Left lung (tissue), 10 donors: ENCODE results near the gene PIK3AP1. TPM values are rescaled to one million over a fixed set of nuclear protein-coding genes. Genes with fewer than 3 reads are reported as not detected.

ENCODE experiments used
- ATAC-seq: fragments of 200-7000 bp; cut with Tn5 transposase; one replicate; pipeline ENCODE4 v1.9.1; 2020; ENCODE audit warnings: moderate library complexity
- DNase-seq, 4 donors: peaks; one replicate each; pipeline ENCODE4 v3.0.0-alpha.2; 2013 to 2020
- H3K27ac ChIP-seq, 2 donors: fragments of 200-600 bp; sonication (generic) in 1 of 2; one replicate each; pipeline versions ENCODE4 v1.5.0 to v1.8.0; 2020 to 2021
- H3K27me3 ChIP-seq, 2 donors: fragments of 200-600 bp; sonication (generic) in 1 of 2; one replicate each; pipeline versions ENCODE4 v1.5.0 to v1.8.0; 2020 to 2021
- H3K36me3 ChIP-seq, 2 donors: fragments of 200-600 bp; sonication (generic) in 1 of 2; one replicate each; pipeline versions ENCODE4 v1.5.0 to v1.8.0; 2020 to 2021
- H3K4me1 ChIP-seq, 2 donors: fragments of 200-600 bp; one replicate each; pipeline ENCODE4 v1.8.0; 2021
- H3K4me3 ChIP-seq, 2 donors: fragments of 200-600 bp; sonication (generic) in 1 of 2; one replicate each; pipeline versions ENCODE4 v1.5.0 to v1.8.0; 2020 to 2021; ENCODE audit warnings: mild to moderate bottlenecking in 1 of 2
- H3K9me3 ChIP-seq, 2 donors: fragments of 200-600 bp; sonication (generic) in 1 of 2; one replicate each; pipeline versions ENCODE4 v1.5.0 to v1.8.0; 2020 to 2021
- CTCF ChIP-seq, 2 donors: fragments of 200-600 bp; sonication (generic) in 1 of 2; IDR thresholded peaks; one replicate each; pipeline versions ENCODE4 v1.5.0 to v1.8.0; 2021; ENCODE audit warnings: antibody characterized with exemption in 2 of 2
- intact Hi-C, 2 donors: fragments of 100-400 bp; cut with DNase I; formaldehyde crosslinking; loops; one replicate each; pipeline versions ENCODE4 v1.11.2 to v1.14.2; 2022
- polyA plus RNA-seq, 6 donors: library from polyadenylated mRNA; unstranded; fragments of 120-200 nt; gene quantifications; one replicate each; pipeline ENCODE4 v1.2.1, GENCODE V29; 2013; ENCODE audit not compliant: insufficient read length in 6 of 6
- total RNA-seq, 2 donors: library from RNA; stranded (reverse); fragmentation: NEBNext Ultra II Directional; extraction: Animal tissue kit (Norgen Biotek cat#: 25700); gene quantifications; one replicate each; pipeline ENCODE4 v1.2.1, GENCODE V29; 2021
- donor health status: DM: no; HTN: yes; CAD: no.
- donor health status: DM: no; HTN: no; CAD: no.

The PIK3AP1 gene
- total and polyA plus RNA-seq, 8 donors = 2.3 to 91.3 (median 3.6) TPM

- ATAC-seq (peak; percentile 79), DNase-seq (peak in 1 of 4 donors; percentile 5)
- Histone ChIP-seq H3K4me1 (peaks cover 0 to 92% of the 10 kb centered on the region in 2 donors), H3K27me3 (no peaks in the 10 kb centered on the region), H3K27ac (peak overlapping the region in 1 of 2 donors; percentile 86), H3K4me3 (no peak overlapping the region), H3K36me3 (peaks cover 0 to 22% of the 10 kb centered on the region in 2 donors), H3K9me3 (no peaks in the 10 kb centered on the region)
- intact Hi-C loops = no loop called here
- no peak for TF ChIP-seq CTCF (IDR thresholded peaks at IDR 0.05)
Measured at GRCh38 chr10:96708456-96708855, 11.9 kb downstream of the PIK3AP1 start.

- peaks cover 0 to 90% of the 10 kb centered on the region in 2 donors for H3K4me1 ChIP-seq
- intact Hi-C loops = no loop called here
- H3K27me3 ChIP-seq = no peaks in the 10 kb centered on the region
- DNase-seq (no peak), ATAC-seq (no peak)
- TF ChIP-seq CTCF (IDR thresholded peaks at IDR 0.05) = no peak
- peak overlapping the region in 1 of 2 donors; percentile 16 for H3K27ac ChIP-seq
- H3K9me3 ChIP-seq = no peaks in the 10 kb centered on the region
- no peak overlapping the region for H3K4me3 ChIP-seq
- peaks cover 0 to 22% of the 10 kb centered on the region in 2 donors for H3K36me3 ChIP-seq
Measured at GRCh38 chr10:96706331-96706853, 13.9 kb downstream of the PIK3AP1 start.

- H3K4me3 ChIP-seq = no peak overlapping the region
- peaks cover 0 to 90% of the 10 kb centered on the region in 2 donors for H3K4me1 ChIP-seq
- H3K27me3 ChIP-seq = no peaks in the 10 kb centered on the region
- H3K27ac ChIP-seq = peak overlapping the region in 1 of 2 donors; percentile 16
- H3K36me3 ChIP-seq = peaks cover 0 to 22% of the 10 kb centered on the region in 2 donors
- TF ChIP-seq CTCF (IDR thresholded peaks at IDR 0.05) = no peak
- DNase-seq (no peak), ATAC-seq (no peak)
- H3K9me3 ChIP-seq = no peaks in the 10 kb centered on the region
- intact Hi-C loops = no loop called here
Measured at GRCh38 chr10:96705134-96705533, 15.2 kb downstream of the PIK3AP1 start.

- intact Hi-C loops = no loop called here
- ATAC-seq = no peak
- DNase-seq = no peak
- Histone ChIP-seq H3K36me3 (peaks cover 0 to 18% of the 10 kb centered on the region in 2 donors), H3K4me3 (no peak overlapping the region), H3K27ac (peak overlapping the region in 1 of 2 donors; percentile 16), H3K9me3 (no peaks in the 10 kb centered on the region), H3K4me1 (peaks cover 0 to 89% of the 10 kb centered on the region in 2 donors), H3K27me3 (no peaks in the 10 kb centered on the region)
- no peak for TF ChIP-seq CTCF (IDR thresholded peaks at IDR 0.05)
Measured at GRCh38 chr10:96704563-96704962, 15.8 kb downstream of the PIK3AP1 start.

- ATAC-seq (no peak), DNase-seq (no peak)
- no peak overlapping the region for H3K4me3 ChIP-seq
- H3K36me3 ChIP-seq = peaks cover 0 to 11% of the 10 kb centered on the region in 2 donors
- peaks cover 0 to 81% of the 10 kb centered on the region in 2 donors for H3K4me1 ChIP-seq
- intact Hi-C loops = no loop called here
- H3K27ac ChIP-seq = peak overlapping the region in 1 of 2 donors; percentile 16
- H3K9me3 ChIP-seq = no peaks in the 10 kb centered on the region
- TF ChIP-seq CTCF (IDR thresholded peaks at IDR 0.05) = no peak
- H3K27me3 ChIP-seq = no peaks in the 10 kb centered on the region
Measured at GRCh38 chr10:96703358-96703757, 17.0 kb downstream of the PIK3AP1 start.
